GM12891 (cell line): ENCODE data around the gene PRDM16.

Experiments
- DNase-seq: peaks from one replicate; pipeline ENCODE4 v3.0.0; 2011; ENCODE audit warnings: low spot score; ENCODE audit not compliant: insufficient read length
- FAIRE-seq: peaks from 2 replicates; lab custom pipeline; 2011; peaks lifted over from hg19 to GRCh38; lab: Jason Lieb, UNC
- PAX5 ChIP-seq: IDR thresholded peaks from 2 replicates; pipeline ENCODE4 v1.6.1; 2011; ENCODE audit warnings: low read length, moderate library complexity, mild to moderate bottlenecking; ENCODE audit not compliant: insufficient read depth, severe bottlenecking
- POLR2A ChIP-seq: IDR thresholded peaks from 2 replicates; pipeline ENCODE4 v1.6.1; 2011; ENCODE audit warnings: low read depth, low read length, control low read depth
- POLR2AphosphoS5 ChIP-seq: IDR thresholded peaks from 2 replicates; pipeline ENCODE4 v1.6.1; 2011; ENCODE audit warnings: low read depth, low read length, control low read depth
- POU2F2 ChIP-seq: IDR thresholded peaks from 2 replicates; pipeline ENCODE4 v1.6.1; 2011; ENCODE audit warnings: low read depth, mild to moderate bottlenecking, control low read depth, low read length, moderate library complexity
- SPI1 ChIP-seq: IDR thresholded peaks from 2 replicates; pipeline ENCODE4 v1.6.1; 2011; ENCODE audit warnings: low read depth, low read length, control low read depth
- TAF1 ChIP-seq: IDR thresholded peaks from 2 replicates; pipeline ENCODE4 v1.6.1; 2011; ENCODE audit warnings: low read depth, low read length, control low read depth

The PRDM16 gene

DNA sequence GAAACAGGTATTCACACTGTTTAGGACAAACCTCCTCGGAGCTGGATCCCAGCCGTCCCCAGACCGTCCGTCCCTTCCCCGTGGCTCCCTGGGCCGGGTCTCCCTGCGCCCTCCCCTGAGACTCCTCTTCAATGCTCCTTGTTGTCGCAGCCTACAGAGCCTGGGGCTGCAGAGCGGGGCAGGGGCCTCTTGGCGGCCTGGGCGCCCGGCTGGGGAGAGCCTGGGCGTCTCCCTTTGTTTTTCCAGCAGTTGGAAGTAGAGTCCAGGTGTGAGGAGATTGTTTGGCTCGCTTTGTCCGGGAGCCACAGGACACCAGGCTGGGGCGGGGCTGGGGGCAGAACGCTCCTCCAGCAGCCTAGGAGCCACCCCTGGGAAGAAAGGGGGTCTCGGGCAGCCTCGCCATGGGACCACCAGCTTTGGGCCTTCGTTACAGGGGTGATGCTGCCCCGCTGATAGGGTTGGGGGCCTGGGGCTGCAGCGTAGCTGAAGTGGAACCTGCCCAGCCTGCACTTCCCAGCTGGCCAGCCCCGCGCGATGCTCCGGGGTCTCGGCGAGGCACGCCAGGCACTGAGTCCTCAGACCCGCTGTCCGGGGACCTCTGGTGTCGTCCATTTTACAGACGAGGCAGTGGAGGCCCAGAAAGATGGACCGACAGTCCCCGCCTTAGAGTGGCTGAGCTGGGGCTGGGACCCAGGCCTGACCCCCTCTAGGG, 66.9 kb downstream of the PRDM16 start:
- TF ChIP-seq PAX5 (no peak), TAF1 (no peak)
- no peak for DNase-seq

GRCh38 chr1:3136532-3136931, 67.5 kb downstream of the PRDM16 start:
- FAIRE-seq (no peak), DNase-seq (no peak)
- TF ChIP-seq TAF1 (no peak), POLR2AphosphoS5 (no peak), POU2F2 (no peak), POLR2A (no peak), PAX5 (no peak), SPI1 (no peak)

More for the DNA sequence above, 66.9 kb downstream of the PRDM16 start:
- no peak for FAIRE-seq

- FAIRE-seq = no peak
- DNase-seq = no peak
- TF ChIP-seq TAF1 = no peak
- TF ChIP-seq SPI1 = no peak
- no peak for TF ChIP-seq POLR2AphosphoS5
- no peak for TF ChIP-seq POLR2A
- no peak for TF ChIP-seq PAX5
- no peak for TF ChIP-seq POU2F2
These were observed 68.4 kb downstream of the PRDM16 start for GRCh38 chr1:3137111-3138100.

GRCh38 chr1:3138623-3139151, 69.7 kb downstream of the PRDM16 start:
- DNase-seq (no peak), FAIRE-seq (no peak)
- TF ChIP-seq POU2F2 = no peak
- TF ChIP-seq PAX5 = no peak

GRCh38 chr1:3139451-3139852, 70.4 kb downstream of the PRDM16 start:
- no peak for DNase-seq
- no peak for FAIRE-seq
- no peak for TF ChIP-seq PAX5
- TF ChIP-seq POLR2A = no peak
- no peak for TF ChIP-seq TAF1
- TF ChIP-seq SPI1 = no peak
- TF ChIP-seq POU2F2 = no peak
- no peak for TF ChIP-seq POLR2AphosphoS5

GRCh38 chr1:3139871-3140361, 70.9 kb downstream of the PRDM16 start:
- FAIRE-seq (no peak), DNase-seq (no peak)
- TF ChIP-seq POU2F2 = no peak
- TF ChIP-seq POLR2AphosphoS5 = no peak
- no peak for TF ChIP-seq TAF1
- no peak for TF ChIP-seq POLR2A
- no peak for TF ChIP-seq SPI1
- no peak for TF ChIP-seq PAX5

DNA sequence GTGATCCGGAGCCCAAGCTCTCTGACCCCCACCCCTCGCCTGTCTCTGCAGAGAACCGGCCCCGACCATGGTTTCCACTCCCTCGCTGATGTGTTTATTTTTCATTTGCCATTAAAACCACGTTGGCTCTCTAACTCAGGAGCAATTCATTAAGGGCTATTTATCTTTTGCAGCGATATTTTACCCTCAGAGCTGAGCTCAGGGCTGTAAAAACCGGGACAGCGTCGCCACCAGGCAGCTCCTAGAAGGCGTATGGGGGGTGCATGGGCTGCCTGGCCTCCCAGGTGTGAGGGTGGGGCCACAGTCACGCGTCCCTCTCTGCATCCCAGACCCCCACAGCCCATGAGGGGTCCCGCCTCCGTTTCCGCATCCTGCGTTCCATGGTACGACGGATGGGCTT, 71.4 kb downstream of the PRDM16 start:
- TF ChIP-seq TAF1 (no peak), SPI1 (no peak), PAX5 (no peak), POU2F2 (no peak), POLR2A (no peak), POLR2AphosphoS5 (no peak)
- DNase-seq (no peak), FAIRE-seq (no peak)

DNA sequence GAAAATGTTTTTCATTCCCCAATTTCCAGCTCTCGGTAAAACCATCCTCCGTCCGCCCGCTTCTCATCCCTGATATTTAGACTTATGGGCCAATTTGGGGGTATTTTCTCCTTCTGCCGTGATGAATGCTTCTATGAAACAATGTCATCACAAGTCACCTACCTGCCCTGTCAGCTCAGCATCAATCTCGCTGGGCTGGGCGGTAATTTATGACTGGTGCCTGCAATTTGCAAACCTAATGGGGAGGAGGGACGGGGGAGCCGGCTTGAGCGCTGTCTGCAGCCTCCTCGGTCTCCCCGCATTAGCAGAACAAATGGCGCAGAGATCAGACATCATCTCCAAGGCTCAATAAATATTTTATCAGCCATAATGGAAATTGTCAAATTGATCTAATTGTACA, 72.1 kb downstream of the PRDM16 start:
- DNase-seq = no peak
- TF ChIP-seq SPI1 (no peak), POLR2AphosphoS5 (no peak)
- no peak for FAIRE-seq

DNA sequence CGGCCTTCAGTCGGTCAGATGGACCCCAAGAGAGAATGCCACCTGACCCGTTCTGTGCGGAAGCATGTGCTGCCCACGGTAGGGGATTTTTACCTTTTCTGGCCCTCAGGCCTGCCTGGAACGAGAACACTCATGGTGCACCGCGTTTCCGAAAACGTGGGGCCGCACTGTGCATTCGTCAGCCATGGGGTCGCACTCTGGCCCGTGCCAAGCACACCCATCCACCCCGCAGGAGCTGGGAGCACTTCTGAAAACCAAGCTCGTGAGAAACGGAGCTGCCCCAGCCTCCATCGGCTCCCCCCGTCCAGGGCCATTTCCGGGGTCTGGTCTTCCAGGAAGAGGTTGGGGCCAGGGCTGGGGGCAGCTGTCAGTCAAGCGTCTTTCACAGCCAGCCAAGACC, 72.8 kb downstream of the PRDM16 start:
- no peak for DNase-seq
- no peak for TF ChIP-seq TAF1
- no peak for TF ChIP-seq SPI1
- TF ChIP-seq PAX5 = no peak
- no peak for TF ChIP-seq POLR2AphosphoS5
- no peak for TF ChIP-seq POLR2A
- FAIRE-seq = no peak

DNA sequence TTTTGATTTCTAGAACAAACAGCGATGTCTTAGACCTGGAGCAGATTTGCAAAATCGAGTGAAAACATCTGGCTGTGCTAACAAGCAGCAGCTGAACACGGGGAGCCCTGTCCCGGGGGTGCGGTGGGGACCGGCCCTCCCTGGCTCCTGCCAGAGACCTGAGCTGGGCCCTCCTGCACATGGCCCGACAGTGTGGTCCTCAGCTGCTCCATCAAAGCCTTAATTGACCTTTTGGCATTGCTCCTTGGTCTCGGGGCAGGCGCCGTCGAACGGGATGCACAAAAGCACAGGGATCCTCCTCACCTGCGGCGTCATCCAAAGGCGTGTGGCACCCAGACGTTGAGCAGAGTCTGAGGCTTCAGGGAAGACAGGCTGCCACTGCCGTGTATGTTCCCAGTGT, 73.2 kb downstream of the PRDM16 start:
- DNase-seq (no peak), FAIRE-seq (no peak)
- TF ChIP-seq POLR2AphosphoS5 = no peak
- no peak for TF ChIP-seq PAX5
- no peak for TF ChIP-seq POU2F2
- no peak for TF ChIP-seq TAF1
- TF ChIP-seq POLR2A = no peak
- no peak for TF ChIP-seq SPI1
